Renal cortex interstitium (tissue), 15 donors: ENCODE measurements around the gene OR11H6. TPM values are rescaled to one million over a fixed set of nuclear protein-coding genes. Genes with fewer than 3 reads are reported as not detected.
"Not testable (repeated sequence)": the region's sequence is repeated elsewhere in the genome, so short reads cannot be mapped to it uniquely, and the experiment has no call there.

ENCODE experiments used
- DNase-seq, 11 donors: peaks; one replicate each; pipeline ENCODE4 v3.0.0-alpha.2; 2013; ENCODE audit warnings: low read depth in 9 of 11, low spot score in 4 of 11; ENCODE audit errors: extremely low read depth in 1 of 11
- long read RNA-seq, 16 experiments: transcript quantifications; one replicate each; lab custom pipeline, GENCODE V29; 2026
- polyA plus RNA-seq, 3 donors: library from polyadenylated mRNA; unstranded; fragments of 120-200 nt; gene quantifications; one replicate each; pipeline ENCODE4 v1.2.1, GENCODE V29; 2013; ENCODE audit not compliant: insufficient read length in 3 of 3

The OR11H6 gene
- polyA plus RNA-seq: not detected
- long read RNA-seq, donor 1: 0 reads
- long read RNA-seq, donor 2: 0 reads
- long read RNA-seq, donor 3: 0 reads
- long read RNA-seq, donor 4: 0 reads
- long read RNA-seq, donor 5: 0 reads
- long read RNA-seq, donor 6: 0 reads
- long read RNA-seq, donor 7: 0 reads
- long read RNA-seq, donor 8: 0 reads
- long read RNA-seq, donor 9: 0 reads
- long read RNA-seq, donor 10: 0 reads
- long read RNA-seq, donor 11: 0 reads
- long read RNA-seq, donor 12: 0 reads
- long read RNA-seq, donor 13: 0 reads
- long read RNA-seq, donor 14: 0 reads
- long read RNA-seq, donor 15: 0 reads
- long read RNA-seq, donor 16: 0 reads

DNA sequence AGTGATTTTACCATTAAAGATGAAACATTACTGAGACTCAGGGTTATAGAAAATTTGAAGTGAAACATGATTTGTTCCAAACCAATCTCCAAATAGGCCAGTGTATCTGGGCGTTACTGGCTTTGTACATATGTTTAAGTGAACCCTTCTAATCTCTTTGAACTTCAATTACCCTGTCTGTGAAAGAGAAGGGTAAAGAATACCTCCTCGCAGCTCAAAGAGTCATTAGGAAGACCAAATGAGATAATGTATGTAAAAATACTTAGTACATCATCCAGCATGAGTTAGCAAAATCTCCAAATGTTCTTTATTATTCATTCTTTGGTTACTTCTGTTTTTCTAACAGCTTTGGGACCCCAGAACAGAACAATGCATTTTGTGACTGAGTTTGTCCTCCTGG is at the start of gene OR11H6:
TSS of gene OR11H6 (plus strand) at position 301 of the 400 bp plus-strand sequence. CDS start at position 301, 0 bp downstream.
- DNase-seq: no peak

GRCh38 chr14:20174205-20174604 is 49.3 kb upstream of the OR11H6 start:
- not testable (repeated sequence) for DNase-seq

DNA sequence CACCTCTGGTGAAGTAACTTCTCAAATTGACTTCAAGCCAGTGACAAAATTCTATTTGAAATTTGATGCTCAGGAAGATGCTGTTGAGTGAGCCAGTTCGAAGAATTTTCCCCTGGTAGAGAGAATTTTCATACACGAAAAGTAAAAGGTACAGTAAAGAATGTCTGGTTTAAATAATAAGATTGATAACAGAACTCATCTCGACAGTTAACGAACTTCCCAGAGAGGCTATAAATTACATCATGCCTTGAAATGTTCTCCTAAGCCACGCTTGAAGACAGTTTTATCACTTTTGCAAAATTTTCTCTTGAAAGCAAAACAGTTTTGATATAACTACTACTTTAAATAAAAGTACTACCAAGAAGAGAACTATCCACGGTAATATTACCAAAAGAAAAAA is 47.2 kb upstream of the OR11H6 start:
- no peak for DNase-seq

GRCh38 chr14:20177433-20177974 is 46.0 kb upstream of the OR11H6 start:
- DNase-seq: no peak

DNA sequence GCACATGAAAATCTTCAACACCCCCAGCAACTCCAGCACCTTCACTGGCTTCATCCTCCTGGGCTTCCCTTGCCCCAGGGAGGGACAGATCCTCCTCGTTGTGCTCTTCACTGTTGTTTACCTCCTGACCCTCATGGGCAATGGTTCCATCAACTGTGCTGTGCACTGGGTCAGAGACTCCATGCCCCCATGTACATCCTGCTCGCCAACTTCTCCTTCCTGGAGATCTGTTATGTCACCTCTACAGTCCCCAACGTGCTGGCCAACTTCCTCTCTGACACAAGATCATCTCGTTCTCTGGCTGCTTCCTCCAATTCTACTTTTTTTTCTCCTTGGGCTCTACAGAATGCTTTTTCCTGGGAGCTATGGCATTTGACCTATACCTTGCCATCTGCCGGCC is 44.3 kb upstream of the OR11H6 start:
- no peak for DNase-seq

- no peak for DNase-seq
Measured at GRCh38 chr14:20179880-20180279, 43.6 kb upstream of the OR11H6 start.

DNA sequence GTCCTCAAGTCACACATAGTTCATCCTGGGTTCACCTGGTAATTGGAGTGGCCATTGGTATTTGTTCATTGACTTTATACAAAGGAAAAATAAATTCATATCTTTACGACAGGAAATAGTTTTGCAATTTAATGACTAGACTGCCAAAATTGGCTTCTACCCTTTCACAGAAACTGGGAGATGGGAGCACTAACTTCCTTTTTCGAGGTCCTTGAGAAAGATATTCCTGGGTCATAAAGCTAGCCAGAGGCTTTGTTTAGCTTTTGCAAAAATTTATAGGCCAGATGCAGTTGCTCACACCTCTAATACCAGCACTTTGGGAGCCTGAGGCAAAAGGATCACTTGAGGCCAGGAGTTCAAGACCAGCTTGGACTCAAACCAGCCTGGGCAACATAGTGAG is 43.0 kb upstream of the OR11H6 start:
- DNase-seq: no peak

DNA sequence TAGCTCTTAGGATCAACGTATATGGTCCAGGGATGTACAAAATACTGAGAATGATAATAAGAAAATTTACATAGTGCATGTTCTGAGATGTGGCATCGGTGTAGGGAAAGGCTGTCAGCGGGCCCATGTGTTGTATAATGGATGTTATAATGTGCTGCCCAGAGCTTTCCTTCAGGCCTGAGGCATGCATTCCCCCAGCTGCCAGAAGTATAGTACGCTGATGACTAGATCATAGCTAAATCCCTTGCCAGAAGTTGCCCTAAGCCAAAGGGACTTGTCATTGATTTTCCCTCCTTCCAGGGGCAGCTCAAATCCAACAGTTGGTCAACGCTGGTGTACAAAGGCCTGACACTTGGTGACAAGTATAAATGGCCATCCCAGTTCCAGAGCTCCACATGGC is 39.3 kb upstream of the OR11H6 start:
- no peak for DNase-seq

GRCh38 chr14:20190596-20190995 is 32.9 kb upstream of the OR11H6 start, which contains the start of gene OR11G2:
OR11G2 (plus strand) TSS chr14:20190896; CDS start chr14:20197438, 6,542 bp downstream.
- no peak for DNase-seq

DNA sequence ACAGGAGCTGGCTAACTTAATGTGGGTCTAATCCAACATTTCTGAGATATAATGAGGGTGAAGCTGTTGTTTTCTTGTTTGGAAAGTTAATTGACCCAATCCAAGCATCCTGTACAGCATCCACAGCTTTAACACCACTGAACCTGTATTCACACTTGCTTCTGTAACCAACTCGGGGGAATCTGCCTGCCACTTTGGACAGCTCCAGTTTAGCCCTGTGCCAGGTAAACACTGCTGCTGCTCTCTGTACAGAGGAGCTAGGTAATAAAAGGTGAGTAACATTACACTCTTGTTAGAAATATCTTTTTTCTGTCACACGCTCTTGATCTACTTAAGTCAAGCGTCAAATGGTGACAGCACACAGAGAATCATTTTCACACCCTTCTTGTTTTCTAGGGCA is 32.1 kb upstream of the OR11H6 start:
- no peak for DNase-seq

DNA sequence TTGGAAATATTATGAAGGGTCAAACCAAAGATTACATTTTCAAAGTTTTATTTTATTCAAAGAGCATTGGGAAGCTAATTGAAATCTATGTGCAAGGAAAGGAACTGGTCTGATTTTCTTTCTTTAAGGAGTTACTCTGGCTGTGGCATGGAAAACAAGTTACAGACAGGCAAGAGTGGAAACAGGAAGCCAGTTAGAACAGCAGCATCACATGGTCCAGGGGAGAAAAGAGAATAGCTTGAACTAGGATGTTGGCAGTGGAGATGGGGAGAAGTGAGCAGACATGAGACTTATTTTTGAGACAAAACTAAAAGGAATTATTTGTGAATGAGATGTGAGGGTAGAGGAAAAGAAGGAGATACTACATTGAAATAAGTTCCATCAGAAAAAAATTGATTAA is 29.4 kb upstream of the OR11H6 start:
- no peak for DNase-seq

DNA sequence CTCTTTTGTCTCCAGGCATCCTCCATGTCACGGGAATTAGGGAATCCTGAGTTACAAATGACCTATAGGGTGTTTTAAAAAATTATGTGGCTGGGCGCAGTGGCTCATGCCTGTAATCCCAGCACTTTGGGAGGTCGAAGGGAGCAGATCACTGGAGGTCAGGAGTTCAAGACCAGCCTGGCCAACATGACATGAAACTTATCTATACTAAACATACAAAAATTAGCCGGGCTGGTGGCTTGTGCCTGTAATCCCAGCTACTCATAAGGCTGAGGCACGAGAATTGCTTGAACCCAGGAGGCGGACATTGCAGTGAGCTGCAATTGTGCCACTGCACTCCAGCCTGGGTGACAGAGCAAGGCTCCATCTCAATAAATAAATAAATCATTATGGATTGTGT is 28.3 kb upstream of the OR11H6 start:
- DNase-seq: not testable (repeated sequence)

GRCh38 chr14:20195911-20196310 is 27.6 kb upstream of the OR11H6 start:
- no peak for DNase-seq

- DNase-seq: no peak
Measured at GRCh38 chr14:20197459-20197858, 26.1 kb upstream of the OR11H6 start.

DNA sequence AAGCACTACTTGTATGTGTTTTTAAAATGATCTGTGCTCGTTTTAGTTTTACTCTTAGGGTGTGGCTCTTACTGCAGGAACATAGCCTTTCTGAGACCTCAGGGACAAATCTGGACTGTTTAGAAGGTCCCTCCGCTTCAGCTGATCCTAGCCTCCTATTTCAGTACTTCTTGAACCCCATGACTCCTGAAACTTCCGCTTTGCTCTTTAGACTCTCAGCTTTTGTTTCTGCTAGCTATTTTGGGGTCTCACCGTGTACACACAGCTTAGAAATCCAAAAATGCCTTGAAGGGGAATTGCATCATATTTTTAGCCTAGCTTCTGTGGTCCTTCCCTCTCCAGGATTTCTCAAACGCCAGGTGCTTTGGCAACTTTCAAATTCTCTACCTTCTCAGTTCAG is 24.5 kb upstream of the OR11H6 start:
- DNase-seq: no peak

GRCh38 chr14:20204721-20205120 is 18.8 kb upstream of the OR11H6 start:
- no peak for DNase-seq

DNA sequence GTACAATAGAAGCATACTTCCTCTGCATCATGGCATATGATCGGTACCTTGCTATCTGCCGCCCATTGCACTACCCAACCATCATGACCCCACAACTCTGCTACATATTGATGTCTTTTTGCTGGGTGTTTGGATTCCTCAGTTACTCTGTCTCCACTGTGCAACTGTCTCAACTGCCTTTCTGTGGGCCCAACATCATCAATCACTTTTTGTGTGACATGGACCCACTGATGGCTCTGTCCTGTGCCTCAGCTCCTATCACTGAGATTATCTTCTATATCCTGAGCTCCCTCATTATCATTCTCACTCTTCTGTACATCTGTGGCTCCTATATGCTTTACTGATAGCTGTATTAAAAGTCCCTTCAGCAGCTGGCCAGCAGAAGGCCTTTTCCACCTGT is 13.9 kb upstream of the OR11H6 start:
- no peak for DNase-seq

- not testable (repeated sequence) for DNase-seq
Measured at GRCh38 chr14:20212406-20212805, 11.1 kb upstream of the OR11H6 start.

- DNase-seq: no peak
Measured at GRCh38 chr14:20215196-20215595, 8.3 kb upstream of the OR11H6 start.

DNA sequence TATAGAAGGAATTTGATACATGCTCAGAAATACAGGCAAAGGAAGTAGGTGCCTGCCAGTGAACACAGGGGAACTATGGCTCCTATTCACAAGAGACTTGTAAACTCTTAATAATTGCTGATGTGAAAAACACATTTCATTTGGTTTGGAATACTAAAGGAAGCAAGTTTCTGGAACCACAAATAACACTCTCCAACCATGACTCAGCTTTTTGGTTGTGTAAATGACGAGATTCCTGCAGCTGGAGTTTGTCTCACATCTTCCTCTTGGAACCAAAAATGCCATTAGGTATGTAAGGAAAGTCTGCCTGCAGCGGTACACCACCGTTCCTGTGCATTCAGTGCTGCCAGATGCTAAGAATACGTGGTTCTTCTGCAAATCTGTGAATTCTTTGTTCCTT is 4.5 kb upstream of the OR11H6 start:
- DNase-seq: no peak

DNA sequence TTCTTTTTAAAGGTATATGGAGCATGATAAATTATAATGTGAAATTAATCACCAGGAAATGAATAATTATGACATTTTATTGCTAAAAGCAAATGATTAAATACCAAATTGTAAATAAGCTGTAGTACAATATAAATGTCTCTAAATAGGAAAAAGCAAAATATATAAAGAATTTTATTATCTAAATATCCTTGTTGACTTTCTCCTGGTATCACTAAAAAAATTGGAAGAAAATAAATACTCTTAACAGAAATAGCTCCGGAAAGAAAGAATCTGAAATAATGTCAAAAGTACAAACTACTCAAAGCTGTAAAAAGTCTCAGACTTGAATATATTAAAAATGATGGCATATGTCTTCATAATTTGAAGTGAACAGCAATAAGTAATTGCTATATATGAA is 5.2 kb downstream of the OR11H6 start, which contains the start of gene OR11H7:
TSS of gene OR11H7 (plus strand) at position 301 of the 400 bp plus-strand sequence.
- no peak for DNase-seq
